Myocyte (in vitro differentiated cells): ENCODE measurements around the gene LY6G6C. TPM values are rescaled to one million over a fixed set of nuclear protein-coding genes. Genes with fewer than 3 reads are reported as not detected.

ENCODE experiments used
- DNase-seq: peaks from one replicate; pipeline ENCODE4 v3.0.0-alpha.2; 2012; ENCODE audit warnings: low read depth
- total RNA-seq: library from RNA; depleted of rRNA; stranded (reverse); fragments of >200 nt; gene quantifications from 2 replicates; pipeline ENCODE4 v1.2.3, GENCODE V29; 2014

Gene LY6G6C
- total RNA-seq, 1 donor from 2014 or later: not detected

DNA sequence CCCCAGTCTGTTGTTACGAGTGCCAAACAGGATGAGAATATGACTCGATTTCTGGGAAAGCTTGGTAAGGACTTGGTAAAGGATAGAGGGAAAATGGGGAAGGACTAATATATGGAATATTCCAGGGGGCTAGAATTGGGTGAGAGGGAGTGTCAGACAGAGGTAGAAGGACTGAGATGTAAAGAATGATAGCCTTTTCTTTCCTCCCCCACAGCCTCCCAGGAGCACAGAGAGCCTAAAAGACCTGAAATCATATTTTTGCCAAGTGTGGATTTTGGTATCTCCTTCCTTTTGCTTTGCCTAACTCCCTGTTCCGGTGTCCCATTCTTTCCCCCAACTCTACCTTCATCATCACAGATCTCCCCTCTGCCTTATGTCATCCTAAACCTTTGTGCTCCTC, 21.3 kb upstream of the LY6G6C start:
- DNase-seq: no peak

DNA sequence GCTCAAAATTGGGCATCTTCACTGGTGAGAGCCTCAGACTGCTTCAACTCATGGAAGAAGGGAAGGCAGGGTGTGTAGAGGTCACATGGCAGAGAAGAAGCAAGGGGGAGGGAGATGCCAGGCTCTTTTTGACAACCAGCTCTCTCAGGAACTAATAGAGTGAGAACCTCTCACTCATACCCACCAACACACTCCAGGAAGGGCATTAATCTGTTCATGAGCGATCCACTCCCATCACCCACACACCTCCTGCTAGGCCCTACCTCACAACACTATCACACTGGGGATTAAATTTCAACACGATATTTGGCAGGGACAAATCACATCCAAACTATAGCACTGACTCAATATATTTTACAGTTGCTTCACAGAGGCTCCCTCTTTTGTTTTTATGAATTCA, 20.3 kb upstream of the LY6G6C start:
- DNase-seq: no peak

GRCh38 chr6:31740397-31741223, 19.1 kb upstream of the LY6G6C start:
- no peak for DNase-seq

DNA sequence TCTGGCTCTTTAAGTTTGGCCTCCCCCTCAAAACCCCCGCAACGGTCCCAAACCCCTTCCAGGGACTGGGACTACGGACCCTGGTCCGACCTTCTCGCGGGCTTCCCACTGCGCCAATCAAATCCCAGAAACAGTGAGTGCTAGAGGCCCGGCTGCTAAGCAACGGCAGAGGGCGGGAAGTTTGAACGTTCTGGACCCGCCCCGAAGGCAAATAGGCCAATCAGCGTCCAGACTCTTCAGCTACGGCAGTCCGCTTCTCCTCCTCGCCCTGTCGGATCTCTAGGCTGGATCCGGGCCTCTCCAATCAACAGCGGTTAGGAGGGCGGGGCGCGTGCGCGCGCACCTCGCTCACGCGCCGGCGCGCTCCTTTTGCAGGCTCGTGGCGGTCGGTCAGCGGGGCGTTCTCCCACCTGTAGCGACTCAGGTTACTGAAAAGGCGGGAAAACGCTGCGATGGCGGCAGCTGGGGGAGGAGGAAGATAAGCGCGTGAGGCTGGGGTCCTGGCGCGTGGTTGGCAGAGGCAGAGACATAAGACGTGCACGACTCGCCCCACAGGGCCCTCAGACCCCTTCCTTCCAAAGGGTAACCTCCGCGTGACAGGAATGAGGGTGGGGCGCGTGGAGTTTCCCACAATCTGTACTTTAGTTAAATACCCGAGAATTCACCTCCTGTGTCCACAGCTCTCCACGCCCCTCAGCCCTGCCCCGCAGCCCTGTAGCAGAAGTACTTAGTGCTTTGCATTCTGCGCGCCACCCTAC, 18.3 kb upstream of the LY6G6C start, which contains the start of gene MSH5:
Gene MSH5, plus strand, starts transcription at position 367 of the 758 bp plus-strand sequence. CDS start 462 bp downstream, outside the sequence.
- DNase-seq: peak; percentile 99

DNA sequence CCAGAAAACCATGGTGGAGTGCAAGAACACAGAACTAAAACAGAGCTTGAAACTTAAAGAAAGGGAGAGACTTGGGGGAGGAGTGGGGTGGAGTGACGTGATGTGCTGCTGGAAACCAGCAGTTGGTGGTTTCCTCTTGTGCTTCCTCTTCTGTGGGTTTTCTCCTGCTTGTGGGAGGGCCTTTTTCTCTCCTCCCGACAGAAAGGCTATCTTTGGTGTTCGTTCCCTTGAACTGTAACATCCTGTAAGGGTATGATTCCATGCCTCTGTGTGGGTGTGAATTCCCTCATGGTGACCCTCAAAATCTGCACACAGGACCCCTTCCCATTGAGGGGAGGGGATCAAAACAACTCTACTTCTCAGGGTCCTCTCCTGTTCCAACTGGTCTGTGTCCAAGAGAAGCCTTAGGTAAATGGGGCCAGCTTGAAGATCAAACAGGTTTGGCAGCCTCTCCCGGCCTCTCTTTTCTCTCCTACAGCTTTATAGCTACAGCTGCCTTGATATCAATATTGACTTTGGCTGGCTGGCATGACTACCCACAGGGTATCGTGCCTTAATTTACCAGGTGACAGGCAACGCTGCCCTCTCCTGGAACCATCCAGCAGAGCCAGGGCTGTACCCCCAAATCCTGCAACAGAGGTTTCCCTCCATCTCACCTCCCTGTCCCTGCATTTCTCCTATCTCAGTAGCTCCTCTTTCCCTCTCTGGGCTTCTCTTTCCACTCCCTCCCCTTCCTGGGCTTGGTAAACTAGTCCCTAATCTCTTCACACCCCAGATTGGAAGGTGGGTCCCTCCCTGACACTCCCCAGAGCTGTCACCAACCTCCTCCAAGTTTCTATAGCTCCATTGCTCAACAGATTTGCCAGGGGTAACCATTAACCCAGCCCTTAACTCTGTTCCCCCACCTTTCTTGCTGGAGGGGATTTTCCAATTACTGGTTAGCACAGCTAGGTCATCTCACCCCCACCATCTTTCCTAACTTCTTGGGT, 16.7 kb upstream of the LY6G6C start:
- DNase-seq: peak; percentile 62

DNA sequence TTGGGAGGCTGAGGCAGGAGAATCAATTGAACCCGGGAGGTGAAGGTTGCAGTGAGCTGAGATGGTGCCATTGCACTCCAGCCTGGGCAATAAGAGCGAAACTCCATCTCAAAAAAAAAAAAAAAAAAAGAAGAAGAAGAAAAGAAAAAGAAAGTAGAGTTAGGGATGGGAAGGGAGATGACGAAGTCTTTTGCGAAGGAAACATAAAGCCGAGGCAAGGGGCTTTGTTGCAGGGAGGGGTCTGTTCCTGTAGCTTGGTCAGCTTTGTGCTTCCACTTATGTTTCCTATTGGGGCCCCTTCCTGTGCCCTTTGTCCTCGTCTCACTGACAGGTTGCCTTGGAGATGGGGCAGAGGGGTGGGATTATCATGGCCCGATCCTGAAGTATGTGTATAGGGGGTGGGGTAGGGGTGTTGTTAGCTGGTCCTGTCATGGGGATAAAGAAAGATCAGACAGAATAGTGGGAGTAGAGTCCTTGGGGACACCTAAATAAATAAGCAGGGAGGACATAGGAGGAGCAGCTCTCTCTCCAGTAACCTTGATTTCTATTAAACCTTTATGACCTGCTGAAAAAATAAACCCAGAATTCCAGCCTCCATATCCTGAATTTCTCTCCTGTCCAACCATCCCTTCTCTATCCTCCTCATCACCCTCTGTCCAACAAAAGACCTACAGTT, 15.9 kb upstream of the LY6G6C start:
- no peak for DNase-seq

DNA sequence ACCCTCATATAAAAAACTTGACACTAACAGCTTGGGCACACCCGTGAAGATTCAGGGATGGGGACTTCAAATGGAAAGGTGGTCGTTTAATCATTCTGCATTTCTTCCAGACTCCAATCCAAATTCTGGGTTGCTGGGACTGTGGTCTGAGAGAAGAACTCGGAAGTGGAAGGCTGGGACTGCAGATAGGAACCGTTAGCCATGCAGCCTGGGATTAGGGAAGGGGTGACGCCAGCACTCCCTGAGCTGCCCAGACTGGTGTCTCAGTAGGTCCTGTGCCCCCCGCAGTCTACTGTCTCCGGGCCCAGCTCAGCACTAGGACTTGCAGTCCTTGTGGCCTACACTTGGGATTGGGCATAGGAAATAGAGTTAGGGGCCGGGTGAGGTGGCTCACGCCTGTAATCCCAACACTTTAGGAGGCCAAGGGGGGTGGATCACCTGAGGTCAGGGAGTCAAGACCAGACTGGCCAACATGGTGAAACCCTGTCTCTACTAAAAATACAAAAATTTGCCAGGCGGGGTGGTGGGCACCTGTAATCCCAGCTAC, 15.3 kb upstream of the LY6G6C start:
- no peak for DNase-seq

GRCh38 chr6:31736021-31736767, 14.6 kb upstream of the LY6G6C start, which contains the start of gene CLIC1:
Gene CLIC1 (minus strand): TSS chr6:31736530. CDS start chr6:31736300, 230 bp downstream.
- DNase-seq: peak; percentile 85

DNA sequence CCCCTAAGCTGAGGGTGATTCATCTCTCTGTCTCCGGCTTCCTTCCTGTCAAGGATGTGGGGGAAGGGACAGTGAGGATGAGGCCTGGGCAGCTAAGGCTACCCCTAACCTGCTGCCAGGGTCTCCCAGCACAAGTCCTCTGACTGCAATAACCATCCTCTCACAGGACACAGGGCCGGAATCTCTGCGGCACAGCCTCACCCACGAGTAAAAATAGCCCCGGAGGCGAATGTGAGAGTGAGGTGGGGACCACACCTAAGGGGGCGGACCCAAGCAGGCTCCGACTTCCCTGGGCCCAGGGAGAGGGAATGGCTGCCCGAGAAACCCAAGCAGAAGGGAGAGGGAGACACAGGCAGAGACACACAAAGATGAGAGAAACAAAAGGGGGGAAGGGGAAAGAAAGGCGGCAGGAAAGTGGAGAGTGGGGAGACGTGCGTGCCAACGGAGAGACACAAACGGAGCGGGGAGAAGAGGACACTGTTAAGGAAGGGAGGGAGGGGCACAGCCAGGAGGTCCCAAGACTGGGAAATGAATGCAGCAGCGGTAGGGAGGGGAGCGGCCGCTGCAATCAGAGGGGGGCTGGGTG, 13.4 kb upstream of the LY6G6C start:
- peak; percentile 81 for DNase-seq

- DNase-seq: peak; percentile 53
Measured at GRCh38 chr6:31734247-31734820, 12.8 kb upstream of the LY6G6C start.

GRCh38 chr6:31733734-31734133, 12.2 kb upstream of the LY6G6C start:
- no peak for DNase-seq

GRCh38 chr6:31732029-31732428, 10.5 kb upstream of the LY6G6C start:
- no peak for DNase-seq

GRCh38 chr6:31730631-31731086, 9.1 kb upstream of the LY6G6C start:
- DNase-seq: no peak

DNA sequence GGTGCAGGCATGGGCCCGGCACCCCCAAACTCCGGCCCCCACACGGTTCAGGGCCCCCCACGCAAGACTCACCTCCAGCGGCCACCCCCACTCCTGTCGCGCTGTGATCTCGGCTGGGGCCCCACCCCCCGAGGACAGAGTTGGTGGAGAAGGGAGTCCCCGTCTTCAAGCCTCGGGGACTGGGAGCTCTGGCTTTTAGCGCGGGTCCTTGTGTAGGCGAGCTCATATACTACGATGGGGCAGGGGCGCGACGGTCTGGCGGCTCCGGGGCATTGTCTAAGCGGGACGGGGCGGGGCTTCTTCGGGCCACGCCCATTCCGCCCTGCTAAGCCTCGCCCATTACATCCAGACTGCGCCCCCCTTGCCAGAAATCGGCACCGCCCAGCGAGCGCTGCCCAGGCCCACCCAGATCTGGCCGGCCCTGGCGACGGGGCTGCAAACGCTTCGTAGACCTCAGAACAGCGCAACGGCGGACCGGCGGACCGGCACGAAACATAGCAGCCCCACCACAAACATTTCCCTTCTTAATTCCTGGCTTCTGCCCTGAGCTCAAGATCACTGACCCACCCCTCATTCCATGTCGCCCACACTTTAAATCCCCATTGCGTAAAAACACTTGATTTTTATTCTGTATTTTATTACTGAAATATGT, 8.6 kb upstream of the LY6G6C start:
- peak; percentile 89 for DNase-seq

DNA sequence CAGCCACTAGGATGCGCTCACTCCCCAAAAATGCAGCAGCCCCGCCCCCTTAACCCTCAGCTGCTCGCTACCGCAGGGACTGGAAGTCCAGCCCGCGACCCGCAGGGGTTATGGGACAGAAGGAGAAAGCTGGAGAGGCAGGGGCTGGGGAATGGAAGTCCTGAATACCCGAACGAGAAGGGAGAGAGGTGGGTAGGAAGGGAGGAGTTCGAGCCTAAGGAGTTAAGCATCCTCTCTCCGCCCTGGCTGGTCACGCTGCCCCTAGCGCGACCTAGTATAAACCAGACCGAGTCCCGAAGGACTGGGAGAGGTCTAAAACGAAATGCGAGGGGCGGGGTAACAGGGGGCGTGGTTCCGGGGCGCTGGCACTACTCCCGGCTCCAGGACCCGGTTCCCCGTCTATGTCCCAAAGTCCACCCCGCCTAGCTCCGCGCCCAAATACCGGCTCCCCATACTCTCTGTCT, 8.0 kb upstream of the LY6G6C start:
- DNase-seq: peak; percentile 94

DNA sequence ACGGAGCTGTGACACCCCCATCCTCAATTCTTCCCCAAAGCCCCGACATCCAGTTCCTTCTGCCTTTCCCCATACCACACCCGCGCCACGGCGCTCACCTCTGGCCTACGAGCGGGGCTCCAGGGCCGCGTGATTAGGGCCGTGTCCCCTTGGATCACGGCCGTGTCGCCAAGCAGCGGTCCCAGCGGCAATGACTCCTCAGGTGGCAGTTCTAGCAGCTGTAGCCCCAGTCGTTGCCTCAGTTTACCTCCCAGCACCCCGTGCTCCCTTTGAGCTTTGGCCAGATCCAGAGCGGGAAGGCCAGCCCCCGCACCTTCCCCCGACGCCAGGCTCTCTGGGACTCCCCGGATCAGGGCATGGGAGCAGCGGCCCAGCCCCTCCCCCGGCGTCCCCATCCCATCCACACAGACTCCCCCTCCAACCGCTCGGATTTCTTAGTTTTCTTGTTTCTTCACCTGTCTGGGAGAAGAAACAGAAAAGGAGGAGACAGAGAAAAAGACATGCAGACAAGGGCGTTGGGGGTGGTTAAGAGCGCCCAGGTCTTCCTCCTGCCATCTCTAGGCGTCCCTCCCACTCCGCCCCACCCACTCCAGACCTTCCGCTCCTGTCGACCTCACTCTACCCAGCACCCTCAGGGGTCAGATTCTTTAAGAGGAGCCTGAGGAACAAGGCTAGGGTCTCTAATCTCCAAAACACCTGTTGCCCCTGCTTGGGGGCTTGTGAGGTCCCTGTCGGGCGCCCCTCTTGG, 7.4 kb upstream of the LY6G6C start, which contains the start of gene DDAH2:
Gene DDAH2, minus strand, starts transcription at position 533 of the 748 bp plus-strand sequence. Its CDS starts 138 bp downstream, at position 395.
- DNase-seq: no peak
